HepG2 (cell line): Measurements from ENCODE around the gene FANCE. TPM values are rescaled to one million over a fixed set of nuclear protein-coding genes. Genes with fewer than 3 reads are reported as not detected.

Experiments used
- CBX1 ChIP-seq: IDR thresholded peaks from one replicate; pipeline ENCODE4 v1.6.1; 2016; ENCODE audit warnings: antibody characterized with exemption, low read depth
- ETV5 ChIP-seq: IDR thresholded peaks from 2 replicates; pipeline ENCODE4 v1.6.1; 2018; ENCODE audit warnings: missing biosample characterization, missing genetic modification reagents, inconsistent platforms, borderline replicate concordance
- GATAD2A ChIP-seq: IDR thresholded peaks from 2 replicates; pipeline ENCODE4 v1.6.1; 2016
- GLMP ChIP-seq: sonication (generic); formaldehyde crosslinking; IDR thresholded peaks from 2 replicates; pipeline ENCODE4 v1.9.0; 2021; ENCODE audit warnings: missing genetic modification reagents, mild to moderate bottlenecking, borderline replicate concordance
- GMEB2 ChIP-seq: IDR thresholded peaks from 2 replicates; pipeline ENCODE4 v1.6.1; 2016; ENCODE audit warnings: missing biosample characterization, missing genetic modification reagents, low read depth
- KDM1A ChIP-seq: IDR thresholded peaks from 2 replicates; pipeline ENCODE4 v1.6.1; 2016; ENCODE audit warnings: missing compliant biosample characterization
- PRDM10 ChIP-seq: sonication (generic); formaldehyde crosslinking; IDR thresholded peaks from 2 replicates; pipeline ENCODE4 v1.4.0; 2020; ENCODE audit warnings: low read depth, missing genetic modification reagents
- RBFOX2 ChIP-seq: fragments of 200-400 bp; formaldehyde crosslinking; IDR thresholded peaks from 2 replicates; pipeline ENCODE4 v1.6.1; 2017; ENCODE audit warnings: low read depth, mild to moderate bottlenecking, low read length
- SATB2 ChIP-seq: sonication (generic); formaldehyde crosslinking; IDR thresholded peaks from 2 replicates; pipeline ENCODE4 v1.5.0; 2020; ENCODE audit warnings: missing genetic modification reagents
- TAF1 ChIP-seq: sonication (generic); formaldehyde crosslinking; IDR thresholded peaks from 2 replicates; pipeline ENCODE4 v1.4.0; 2020; ENCODE audit warnings: missing genetic modification reagents
- THRA ChIP-seq: sonication (generic); formaldehyde crosslinking; IDR thresholded peaks from 2 replicates; pipeline ENCODE4 v1.4.0; 2020; ENCODE audit warnings: missing genetic modification reagents, borderline replicate concordance
- ZFX ChIP-seq: sonication (generic); formaldehyde crosslinking; IDR thresholded peaks from 2 replicates; pipeline ENCODE4 v1.4.0; 2020; ENCODE audit warnings: mild to moderate bottlenecking, low read depth, missing genetic modification reagents, moderate library complexity
- ZHX1 ChIP-seq: sonication (generic); formaldehyde crosslinking; IDR thresholded peaks from 2 replicates; pipeline ENCODE4 v1.8.1; 2022; ENCODE audit warnings: low read depth, mild to moderate bottlenecking, missing genetic modification reagents
- ZNF430 ChIP-seq: sonication (generic); formaldehyde crosslinking; IDR thresholded peaks from 2 replicates; pipeline ENCODE4 v1.9.0; 2021; ENCODE audit warnings: mild to moderate bottlenecking, missing genetic modification reagents
- ZNF597 ChIP-seq: sonication (generic); formaldehyde crosslinking; IDR thresholded peaks from 2 replicates; pipeline ENCODE4 v1.5.0; 2020; ENCODE audit warnings: missing genetic modification reagents
- ZNF674 ChIP-seq: sonication (generic); formaldehyde crosslinking; IDR thresholded peaks from 2 replicates; pipeline ENCODE4 v1.5.0; 2020; ENCODE audit warnings: low read depth, mild to moderate bottlenecking, missing genetic modification reagents
- ZSCAN22 ChIP-seq: sonication (generic); formaldehyde crosslinking; IDR thresholded peaks from 2 replicates; pipeline ENCODE4 v1.4.0; 2020; ENCODE audit warnings: mild to moderate bottlenecking, missing genetic modification reagents
- polyA plus RNA-seq, 8 experiments: library from polyadenylated mRNA; depleted of rRNA in 3 of 8; stranded (reverse) in 7 of 8; unstranded in 1 of 8; fragments of >200 nt; fragmentation: Illumina TruSeq in 4 of 8; extraction: Trizol in 4 of 8; gene quantifications; 2 replicates each; pipeline versions ENCODE4 v1.2.1 to v1.2.3, GENCODE V29; 2011 to 2016; ENCODE audit warnings: low read depth in 4 of 8, missing spikeins in 1 of 8, mixed read lengths in 1 of 8; ENCODE audit not compliant: insufficient read depth in 1 of 8
- total RNA-seq, 5 experiments: library from RNA; depleted of rRNA; stranded (reverse); fragments of >200 nt; fragmentation: Illumina TruSeq; extraction: Trizol; gene quantifications; 2 replicates each; pipeline ENCODE4 v1.2.3, GENCODE V29; 2016; ENCODE audit warnings: low read depth in 1 of 5

The FANCE gene
- total and polyA plus RNA-seq, 2 of the 13 experiments (the other 11 are each of a cell fraction or from before 2014, with no cell fraction given) = 7.1 to 11.2 TPM

GRCh38 chr6:35468181-35468979 is 16.2 kb downstream of the FANCE start, which contains the start of gene RPL10A (continued):
- TF ChIP-seq THRA (peak; percentile 86), KDM1A (CRISPR knock-in tag) (0 out of 2 replicates have a peak, but pooled peaks have one; percentile 13), GMEB2 (CRISPR knock-in tag) (0 out of 2 replicates have a peak, but pooled peaks have one; percentile 18), TAF1 (CRISPR knock-in tag) (peak; percentile 100), ZHX1 (CRISPR knock-in tag) (peak; percentile 91), ZFX (CRISPR knock-in tag) (peak; percentile 94), PRDM10 (CRISPR knock-in tag) (peak; percentile 94), SATB2 (peak; percentile 68; the same call in 1 of the 2 replicates), ZSCAN22 (CRISPR knock-in tag) (0 out of 2 replicates have a peak, but pooled peaks have one; percentile 42), GLMP (peak; percentile 91; the same call in 1 of the 2 replicates), CBX1 (peak; percentile 96), ZNF597 (CRISPR knock-in tag) (no peak), RBFOX2 (peak; percentile 100), ZNF430 (CRISPR knock-in tag) (peak; percentile 99), ETV5 (peak; percentile 90), GATAD2A (peak; percentile 80), ZNF674 (CRISPR knock-in tag) (peak; percentile 96)
